GM23338 (cell line): ENCODE measurements around the gene GGNBP2.

Source experiments
- EZH2 ChIP-seq: fragments of 200-600 bp; sonication (generic); IDR thresholded peaks from one replicate; pipeline ENCODE4 v1.8.0; 2017; ENCODE audit warnings: antibody characterized with exemption, mild to moderate bottlenecking, low read depth; ENCODE audit not compliant: unreplicated experiment
- TF ChIP-seq, protein P1 (sequence below), 2 experiments: fragments of 200-600 bp in 1 of 2; sonication (generic) in 1 of 2; conservative IDR thresholded peaks; 2 replicates each; pipeline versions ENCODE4 v1.5.1 to v1.6.1; 2016 to 2017; ENCODE audit warnings: antibody characterized with exemption in 2 of 2, low read depth in 2 of 2, mild to moderate bottlenecking in 2 of 2, moderate library complexity in 1 of 2

DNA sequence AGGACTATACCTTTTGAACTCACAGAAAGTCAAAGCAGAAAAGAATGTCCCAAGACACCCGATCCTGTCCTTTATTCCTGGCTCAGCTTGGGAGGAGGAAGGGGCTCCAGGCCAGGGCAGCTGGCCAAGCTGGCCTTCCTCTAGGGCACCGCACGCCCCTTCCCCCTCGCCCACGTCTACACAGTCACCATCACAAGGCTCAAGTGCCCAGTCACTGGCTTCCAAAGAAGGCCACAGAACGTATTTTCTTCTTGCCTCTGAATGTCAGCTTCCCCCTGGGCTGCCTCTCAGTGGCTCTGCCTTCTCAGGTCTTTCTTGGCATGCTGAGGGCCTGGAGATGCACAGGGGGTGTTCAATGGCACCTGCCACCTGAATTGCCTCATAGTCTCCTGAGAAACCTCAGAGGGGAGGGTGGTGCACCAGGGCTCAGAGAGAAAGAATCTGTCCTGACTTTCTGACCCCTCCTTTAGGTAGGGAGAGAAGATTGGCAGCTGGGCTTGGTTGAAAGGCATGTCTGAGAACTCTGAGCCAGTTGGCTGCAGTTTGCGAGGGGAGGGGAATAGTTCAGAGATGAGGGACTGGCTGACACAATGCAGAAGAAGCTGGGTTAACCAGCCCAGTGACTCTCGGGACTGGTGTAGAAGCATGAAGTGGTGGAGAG lies 49.1 kb downstream of the GGNBP2 start:
- no peak for TF ChIP-seq EZH2
- TF ChIP-seq, protein P1, sequence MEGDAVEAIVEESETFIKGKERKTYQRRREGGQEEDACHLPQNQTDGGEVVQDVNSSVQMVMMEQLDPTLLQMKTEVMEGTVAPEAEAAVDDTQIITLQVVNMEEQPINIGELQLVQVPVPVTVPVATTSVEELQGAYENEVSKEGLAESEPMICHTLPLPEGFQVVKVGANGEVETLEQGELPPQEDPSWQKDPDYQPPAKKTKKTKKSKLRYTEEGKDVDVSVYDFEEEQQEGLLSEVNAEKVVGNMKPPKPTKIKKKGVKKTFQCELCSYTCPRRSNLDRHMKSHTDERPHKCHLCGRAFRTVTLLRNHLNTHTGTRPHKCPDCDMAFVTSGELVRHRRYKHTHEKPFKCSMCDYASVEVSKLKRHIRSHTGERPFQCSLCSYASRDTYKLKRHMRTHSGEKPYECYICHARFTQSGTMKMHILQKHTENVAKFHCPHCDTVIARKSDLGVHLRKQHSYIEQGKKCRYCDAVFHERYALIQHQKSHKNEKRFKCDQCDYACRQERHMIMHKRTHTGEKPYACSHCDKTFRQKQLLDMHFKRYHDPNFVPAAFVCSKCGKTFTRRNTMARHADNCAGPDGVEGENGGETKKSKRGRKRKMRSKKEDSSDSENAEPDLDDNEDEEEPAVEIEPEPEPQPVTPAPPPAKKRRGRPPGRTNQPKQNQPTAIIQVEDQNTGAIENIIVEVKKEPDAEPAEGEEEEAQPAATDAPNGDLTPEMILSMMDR (conservative IDR thresholded peaks at IDR 0.05; ENCODE audit: low read depth in 2 of 2), result no peak
